Measurements from ENCODE around the gene OR6C68.
"Not testable (repeated sequence)": the region's sequence is repeated elsewhere in the genome, so short reads cannot be mapped to it uniquely, and the experiment has no call there.

Gene OR6C68

DNA sequence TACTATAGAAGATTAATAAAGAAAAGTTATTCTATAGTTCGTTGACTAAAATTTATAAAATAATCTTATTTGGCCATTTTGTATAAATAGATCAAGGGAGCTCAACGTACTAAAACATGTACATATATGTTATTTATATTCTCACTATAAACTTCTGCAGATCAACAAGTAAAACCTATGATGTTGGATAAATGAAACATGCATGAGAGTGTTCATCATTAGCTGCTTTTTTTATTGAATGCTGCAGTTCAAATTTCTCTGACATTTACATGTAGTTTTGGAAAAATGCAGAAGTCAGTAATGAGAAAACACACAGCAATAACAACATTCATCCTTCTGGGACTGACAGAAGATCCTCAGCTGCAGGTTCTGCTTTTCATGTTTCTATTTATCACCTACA, at the start of gene OR6C68:
TSS of gene OR6C68 (plus strand) at position 301 of the 400 bp plus-strand sequence. CDS start at position 301, 0 bp downstream.
- DNase-seq (ENCODE audit: low spot score): no peak

DNA sequence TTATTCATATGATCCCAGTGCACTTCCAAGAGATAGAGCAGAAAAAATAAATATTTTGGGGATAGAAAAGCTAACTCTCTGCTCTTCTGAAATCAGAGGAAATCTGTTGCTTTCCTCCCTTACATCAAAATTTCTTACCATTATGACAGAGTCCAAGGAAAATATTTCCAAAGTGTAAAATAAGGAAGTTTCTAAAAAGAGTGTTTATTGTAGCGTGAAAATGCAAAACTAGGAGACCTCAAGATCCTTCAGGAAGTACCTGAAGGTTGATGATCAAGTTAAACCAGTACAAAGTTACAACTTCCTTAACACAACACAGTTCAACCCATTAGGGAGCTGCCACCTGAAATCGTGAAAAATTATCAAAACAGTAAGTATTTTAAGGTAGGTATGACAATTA, 48.4 kb upstream of the OR6C68 start, which contains the start of gene OR6C2:
TSS of gene OR6C2 (plus strand) at position 301 of the 400 bp plus-strand sequence. CDS start 8,138 bp downstream, outside the sequence.
- DNase-seq (ENCODE audit: low spot score): no peak

DNA sequence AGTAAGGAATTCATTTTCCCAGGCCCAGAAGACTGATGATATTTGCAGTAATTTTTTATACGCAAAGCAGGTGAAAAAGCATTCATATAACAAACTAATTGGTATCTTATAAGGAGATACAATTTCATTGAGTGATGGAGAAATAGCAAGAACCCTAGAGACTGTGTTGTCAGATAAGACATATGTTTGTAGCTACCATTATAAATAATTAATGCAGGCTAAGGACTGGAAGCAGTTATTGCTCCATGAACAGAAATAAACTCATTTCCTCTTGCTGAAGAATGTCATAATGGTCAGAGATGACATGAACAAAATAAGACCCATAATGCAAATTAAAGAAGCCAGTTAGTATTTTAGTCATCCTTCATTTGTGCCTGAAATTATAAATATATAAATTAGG, 46.8 kb upstream of the OR6C68 start:
- DNase-seq (ENCODE audit: low spot score): no peak

DNA sequence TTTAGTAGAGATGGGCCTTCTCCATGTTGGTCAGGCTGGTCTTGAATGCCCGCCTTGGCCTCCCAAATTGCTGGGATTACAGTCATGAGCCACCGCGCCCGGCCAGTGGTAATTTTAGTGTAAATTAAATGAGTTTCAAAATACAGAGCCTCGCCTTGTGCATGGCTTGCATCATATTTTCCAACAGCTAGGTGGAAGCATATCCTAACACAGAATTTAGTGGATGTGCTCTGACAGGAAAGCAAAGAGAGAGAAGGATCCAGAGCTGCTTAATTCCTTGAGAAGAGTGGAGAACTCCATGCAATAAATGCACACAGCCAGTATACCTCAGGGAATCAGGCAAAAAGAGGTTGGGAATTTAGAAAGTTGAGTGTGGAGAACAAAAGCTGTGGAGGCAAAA, 45.9 kb upstream of the OR6C68 start:
- no peak for DNase-seq (ENCODE audit: low spot score)

DNA sequence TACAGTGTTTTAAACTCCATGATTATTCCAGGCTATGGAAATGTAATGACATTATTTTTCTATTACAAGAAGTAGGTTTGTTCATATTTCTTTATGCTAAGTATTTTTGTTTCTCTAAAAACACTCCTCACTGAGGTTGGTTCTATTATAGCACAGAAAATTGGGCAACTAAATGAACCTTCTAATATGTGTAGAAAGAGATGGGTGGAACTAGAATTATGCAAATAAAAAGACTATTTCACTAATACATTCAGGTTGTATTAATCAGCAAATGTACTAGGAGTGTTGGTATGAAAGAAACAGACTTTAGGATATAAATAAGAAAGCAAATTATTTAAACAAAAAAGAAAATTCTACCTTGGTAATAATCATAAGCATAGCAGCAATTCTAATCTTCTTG, 43.4 kb upstream of the OR6C68 start:
- no peak for DNase-seq (ENCODE audit: low spot score)

DNA sequence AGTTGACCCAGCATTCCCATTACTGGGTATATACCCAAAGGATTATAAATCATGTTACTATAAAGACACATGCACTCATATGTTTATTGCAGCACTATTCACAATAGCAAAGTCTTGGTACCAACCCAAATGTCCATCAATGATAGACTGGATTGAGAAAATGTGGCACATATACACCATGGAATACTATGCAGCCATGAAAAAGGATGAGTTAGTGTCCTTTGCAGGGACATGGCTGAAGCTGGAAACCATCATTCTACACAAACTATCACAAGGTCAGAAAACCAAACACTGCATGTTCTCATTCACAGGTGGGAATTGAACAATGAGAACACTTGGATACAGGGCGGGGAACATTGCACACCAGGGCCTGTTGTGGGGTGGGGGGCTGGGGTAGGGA, 27.3 kb upstream of the OR6C68 start:
- DNase-seq (ENCODE audit: low spot score): not testable (repeated sequence)

DNA sequence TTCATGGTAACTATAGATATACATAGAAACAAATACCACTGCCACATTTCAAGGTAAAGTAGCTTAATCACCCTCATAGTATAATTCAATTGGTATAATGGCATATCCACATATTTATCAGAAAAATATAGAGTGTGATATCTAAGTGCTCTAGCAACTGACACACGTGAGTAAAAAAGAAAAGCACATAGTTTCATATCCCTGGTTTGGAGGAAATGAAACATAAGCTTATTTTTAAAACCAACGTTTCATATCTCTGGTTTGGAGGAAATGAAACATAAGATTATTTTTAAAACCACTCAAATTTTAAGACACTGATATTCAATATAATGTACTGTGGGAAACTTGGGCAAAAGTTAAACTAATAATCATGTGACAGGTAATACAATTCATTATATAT, 24.3 kb upstream of the OR6C68 start:
- DNase-seq (ENCODE audit: low spot score): no peak

DNA sequence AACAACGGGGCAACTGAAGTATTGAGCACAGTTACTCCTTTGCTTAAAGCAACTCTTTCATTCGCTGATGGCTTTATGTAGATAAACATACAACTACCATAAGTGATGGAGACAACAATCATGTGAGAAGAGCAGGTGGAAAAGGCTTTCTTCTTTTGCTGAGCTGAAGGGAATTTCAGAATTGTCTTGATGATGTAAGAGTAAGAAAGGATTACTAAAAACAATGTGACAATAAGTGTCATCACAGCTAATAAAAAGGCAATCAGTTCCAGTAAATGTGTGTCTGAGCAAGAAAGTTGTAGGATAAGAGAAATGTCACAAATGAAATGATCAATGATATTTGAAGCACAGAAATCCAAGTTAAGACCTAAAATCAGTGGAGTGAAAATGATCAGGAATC, 22.9 kb upstream of the OR6C68 start:
- DNase-seq (ENCODE audit: low spot score): no peak

DNA sequence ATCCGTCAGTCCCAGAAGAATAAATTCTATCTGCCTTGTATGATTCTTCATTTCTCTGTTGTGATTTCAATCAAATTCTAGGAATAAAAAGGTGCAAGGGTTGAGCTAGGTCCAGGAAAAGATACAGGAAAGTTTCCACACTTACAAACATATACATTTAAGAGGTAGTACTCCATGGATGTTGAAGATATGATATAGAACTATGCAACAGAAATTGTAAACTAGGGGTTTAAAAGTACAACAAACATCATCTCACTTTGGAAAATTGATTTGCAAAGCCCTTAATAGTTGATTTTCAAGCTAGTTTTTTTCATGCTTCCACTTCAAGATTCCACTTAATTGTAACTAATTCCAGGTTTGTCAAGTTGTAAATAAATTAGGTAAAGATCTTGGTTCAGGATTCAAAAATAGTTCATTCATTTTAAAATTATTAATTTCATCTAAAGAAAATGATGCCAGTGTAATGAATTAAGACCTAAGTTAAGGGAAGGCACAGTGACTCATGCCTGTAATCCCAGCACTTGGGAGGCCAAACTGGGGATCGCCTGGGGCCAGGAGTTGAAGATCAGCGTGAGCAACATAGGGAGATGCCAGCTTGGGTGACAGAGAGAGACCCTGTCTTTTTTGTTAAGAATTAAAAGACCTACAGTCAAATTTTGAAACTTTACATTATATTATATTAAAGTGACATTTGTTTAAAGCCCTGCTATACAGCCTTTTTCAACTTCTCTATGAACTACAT, 21.9 kb upstream of the OR6C68 start, which contains the start of gene OR6C70:
TSS of gene OR6C70 (minus strand) at position 51 of the 742 bp plus-strand sequence. CDS start at position 51, 0 bp downstream.
- no peak for DNase-seq (ENCODE audit: low spot score)

DNA sequence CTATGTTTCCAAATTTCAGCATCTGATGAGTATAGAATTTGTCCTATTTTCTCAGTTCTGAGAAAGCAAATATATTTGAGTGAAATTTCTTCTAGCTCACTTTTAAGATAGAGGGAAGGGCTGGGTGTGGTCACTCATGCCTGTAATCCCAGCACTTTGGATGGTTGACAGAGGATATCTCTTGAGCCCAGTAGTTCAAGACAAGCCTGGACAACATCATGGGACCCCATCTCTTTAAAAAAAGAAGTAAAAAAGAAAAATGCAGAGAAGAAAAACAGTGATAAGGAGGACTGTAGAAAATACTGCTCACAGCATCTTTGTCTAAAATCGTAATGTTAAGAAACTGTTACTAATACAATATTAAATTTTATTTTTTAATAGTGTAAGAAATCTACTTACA, 19.9 kb upstream of the OR6C68 start:
- DNase-seq (ENCODE audit: low spot score): no peak

DNA sequence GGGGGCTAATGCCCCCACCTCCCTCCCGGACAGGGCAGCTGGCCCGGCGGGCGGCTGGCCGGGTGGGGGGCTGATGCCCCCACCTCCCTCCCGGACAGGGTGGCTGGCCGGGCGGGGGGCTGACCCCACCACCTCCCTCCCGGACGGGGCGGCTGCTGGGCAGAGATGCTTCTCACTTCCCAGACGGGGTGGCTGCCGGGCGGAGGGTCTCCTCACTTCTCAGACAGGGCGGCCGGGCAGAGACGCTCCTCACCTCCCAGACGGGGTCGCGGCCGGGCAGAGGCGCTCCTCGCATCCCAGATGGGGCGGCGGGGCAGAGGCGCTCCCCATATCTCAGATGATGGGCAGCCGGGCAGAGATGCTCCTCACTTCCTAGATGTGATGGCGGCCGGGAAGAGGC, 13.0 kb upstream of the OR6C68 start:
- not testable (repeated sequence) for DNase-seq (ENCODE audit: low spot score)

DNA sequence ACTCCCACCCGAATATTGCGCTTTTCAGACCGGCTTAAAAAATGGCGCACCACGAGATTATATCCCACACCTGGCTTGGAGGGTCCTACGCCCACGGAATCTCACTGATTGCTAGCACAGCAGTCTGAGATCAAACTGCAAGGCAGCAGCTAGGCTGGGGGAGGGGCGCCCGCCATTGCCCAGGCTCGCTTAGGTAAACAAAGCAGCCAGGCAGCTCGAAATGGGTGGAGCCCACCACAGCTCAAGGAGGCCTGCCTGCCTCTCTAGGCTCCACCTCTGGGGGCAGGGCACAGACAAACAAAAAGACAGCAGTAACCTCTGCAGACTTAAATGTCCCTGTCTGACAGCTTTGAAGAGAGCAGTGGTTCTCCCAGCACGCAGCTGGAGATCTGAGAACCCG, 7.9 kb upstream of the OR6C68 start:
- DNase-seq (ENCODE audit: low spot score): not testable (repeated sequence)

DNA sequence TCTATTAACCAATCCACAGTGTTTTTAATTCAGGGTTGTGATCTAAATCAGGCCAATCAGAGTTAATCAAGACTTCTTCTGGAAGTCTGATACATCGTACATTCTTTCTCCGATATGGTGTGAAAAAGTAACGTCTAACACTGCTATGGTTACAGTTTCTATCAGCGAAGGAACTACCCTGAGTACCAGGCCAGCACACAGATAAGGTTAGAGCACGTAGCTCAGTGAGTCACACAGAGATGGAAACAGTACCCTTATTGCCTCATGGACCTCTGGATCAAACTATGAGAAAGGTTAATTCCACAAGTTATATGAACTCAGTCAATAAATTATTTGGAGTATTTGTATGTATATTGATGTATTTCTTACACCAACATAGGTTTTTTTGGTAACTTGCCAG, 3.3 kb downstream of the OR6C68 start:
- no peak for DNase-seq (ENCODE audit: low spot score)

DNA sequence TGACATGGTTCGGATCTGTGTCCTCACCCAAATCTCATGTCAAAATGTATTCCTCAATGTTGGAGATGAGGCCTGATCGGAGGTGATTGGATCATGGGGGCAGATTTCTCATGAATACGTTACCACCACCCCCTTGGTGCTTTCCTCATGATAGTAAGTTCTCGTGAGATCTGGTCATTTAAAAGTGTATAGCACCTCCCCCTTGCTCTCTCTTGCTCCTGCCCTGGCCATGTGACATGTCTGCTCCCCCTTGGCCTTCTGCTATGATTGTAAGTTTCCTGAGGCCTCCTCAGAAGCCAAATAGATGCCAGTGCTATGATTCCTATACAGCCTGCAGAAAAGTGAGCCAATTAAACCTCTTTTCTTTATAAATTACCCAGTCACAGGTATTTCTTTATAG, 7.1 kb downstream of the OR6C68 start:
- DNase-seq (ENCODE audit: low spot score): no peak

DNA sequence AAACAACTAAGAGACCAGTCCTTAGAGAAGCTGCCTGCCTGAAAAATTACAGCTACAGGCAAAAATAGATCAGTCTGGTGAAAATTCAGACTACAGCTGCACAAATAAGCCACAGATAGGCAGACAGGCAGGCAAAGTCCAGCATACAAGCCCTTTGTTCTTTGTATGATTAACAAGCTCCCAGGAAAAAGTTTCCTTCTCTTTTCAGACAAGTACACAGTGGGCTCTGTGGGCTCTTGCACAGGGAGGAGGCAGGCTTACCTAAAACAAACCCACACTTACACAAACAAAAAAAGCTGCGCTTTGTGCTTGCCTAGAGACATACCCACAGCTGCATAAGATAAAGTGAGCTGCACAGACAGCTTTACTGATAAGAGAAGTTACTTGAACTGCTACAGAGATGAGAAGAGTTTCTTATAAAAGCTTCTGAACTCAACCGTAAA, 7.7 kb downstream of the OR6C68 start:
- DNase-seq (ENCODE audit: low spot score): no peak

DNA sequence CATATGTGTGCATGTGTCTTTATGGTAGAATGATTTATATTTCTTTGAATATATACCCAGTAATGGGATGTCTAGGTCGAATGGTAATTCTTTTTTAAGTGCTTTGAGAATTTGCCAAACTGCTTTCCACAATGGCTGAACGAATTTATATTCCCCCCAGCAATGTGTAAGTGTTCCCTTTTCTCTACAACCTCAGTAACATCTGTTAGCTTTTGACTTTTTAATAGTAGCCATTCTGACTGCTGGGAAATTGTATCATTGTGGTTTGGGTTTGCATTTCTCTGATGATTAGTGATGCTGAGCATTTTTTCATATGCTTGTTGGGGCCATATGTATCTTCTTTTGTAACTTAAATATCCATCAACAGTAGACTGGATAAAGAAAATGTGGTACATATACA, 9.4 kb downstream of the OR6C68 start:
- DNase-seq (ENCODE audit: low spot score): no peak

DNA sequence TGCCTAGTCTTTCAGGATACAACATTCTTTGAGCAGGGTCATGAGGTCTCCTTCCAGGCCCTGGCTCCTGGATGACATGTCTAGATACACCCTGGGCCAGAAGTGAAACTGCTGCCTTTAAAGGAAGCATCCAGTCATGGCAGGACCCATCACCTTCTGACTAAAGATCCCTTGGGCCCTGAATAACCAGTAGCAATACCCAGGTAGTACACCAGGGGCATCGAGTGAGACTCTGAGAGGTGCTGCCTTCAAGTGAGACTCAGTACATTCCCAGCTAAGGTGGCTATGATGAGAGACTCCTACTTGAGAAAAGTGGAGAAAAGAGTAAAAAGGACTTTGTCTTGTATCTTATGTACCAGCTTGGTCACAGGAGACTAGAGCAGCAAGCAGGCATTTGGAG, 23.5 kb downstream of the OR6C68 start:
- no peak for DNase-seq (ENCODE audit: low spot score)

DNA sequence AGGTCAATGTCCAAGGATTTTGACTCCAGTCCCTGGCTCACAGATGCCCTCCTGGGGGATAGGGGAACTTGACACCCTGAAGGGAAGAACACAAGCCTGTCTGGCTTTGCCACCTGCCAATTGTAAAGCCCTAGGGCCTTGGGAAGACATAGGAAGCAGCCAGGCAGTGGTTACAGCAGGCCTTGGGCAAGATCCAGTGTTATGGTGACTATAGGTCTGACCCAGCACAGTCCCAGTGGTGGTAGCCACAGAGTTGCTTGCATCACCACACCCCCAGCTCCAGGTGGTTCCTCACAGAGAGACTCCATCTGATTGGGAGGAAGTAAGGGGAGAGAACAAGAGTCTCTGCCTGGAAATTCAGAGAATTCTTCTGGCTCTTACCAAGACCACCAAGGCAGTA, 24.2 kb downstream of the OR6C68 start:
- no peak for DNase-seq (ENCODE audit: low spot score)

Measured in hepatic stellate cell (primary cell).